Measurements from ENCODE around the gene SRC.

The SRC gene

DNA sequence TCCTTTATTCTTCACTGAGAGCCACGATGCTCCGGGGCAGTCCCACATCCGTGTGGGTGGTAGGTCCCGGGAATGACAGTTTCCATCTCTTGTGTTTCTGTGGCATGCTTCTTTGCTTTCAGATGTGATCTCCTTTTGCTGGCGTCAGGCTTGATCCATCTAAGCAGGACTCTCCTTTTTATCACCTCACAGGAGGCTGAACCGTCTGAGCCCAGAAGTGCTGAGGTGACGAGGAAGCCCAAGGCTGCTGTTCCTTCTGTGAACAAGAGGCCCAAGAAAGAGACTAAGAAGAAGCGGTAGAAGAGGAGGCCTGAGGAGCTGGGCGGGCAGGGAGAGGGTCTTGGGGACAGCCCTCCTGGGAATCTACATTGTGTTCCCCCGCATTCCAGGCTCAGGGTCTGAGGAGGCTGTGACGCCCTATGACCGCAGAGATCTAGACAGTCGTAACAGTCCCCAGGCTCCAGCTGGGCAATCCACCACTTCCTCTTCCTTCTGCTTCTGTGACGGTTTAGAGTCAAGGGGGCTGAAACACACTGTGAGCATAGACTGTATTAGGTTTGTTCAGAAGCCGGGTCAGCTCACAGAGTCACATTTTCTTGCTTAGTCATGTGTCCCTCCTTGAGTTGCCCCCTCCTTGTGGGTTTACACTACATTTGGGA, 29.7 kb upstream of the SRC start:
- Histone ChIP-seq H3K27ac (ENCODE audit: low read depth, low read length) (peak overlapping the region; percentile 56), H3K9ac (ENCODE audit: low read length) (no peak overlapping the region), H3K4me2 (ENCODE audit: low read depth, low read length, poor library complexity, severe bottlenecking) (peak overlapping the region; percentile 21)

DNA sequence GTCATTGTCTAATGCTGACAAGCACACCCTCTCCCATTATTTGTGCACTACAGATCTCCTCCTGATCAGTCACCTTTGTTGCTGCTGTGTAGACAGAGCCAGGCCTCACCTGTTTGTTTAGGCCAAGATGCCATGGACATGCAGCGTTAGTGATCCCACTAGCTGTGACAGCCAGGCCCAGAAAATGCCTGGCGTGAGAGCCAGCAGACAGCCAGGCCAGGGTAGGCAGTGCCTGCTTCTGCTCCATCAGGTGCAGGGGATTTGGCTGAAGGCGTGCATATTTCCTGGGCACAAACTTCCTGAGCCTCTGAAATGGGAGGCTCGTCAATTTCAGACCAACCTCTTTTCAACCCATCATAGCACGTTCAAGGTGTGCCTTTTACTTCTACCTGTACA, 29.2 kb upstream of the SRC start:
- no peak overlapping the region for H3K4me2 ChIP-seq (ENCODE audit: low read depth, low read length, poor library complexity, severe bottlenecking)
- H3K36me3 ChIP-seq (ENCODE audit: low read length) = no peaks in the 10 kb centered on the region
- H3K27ac ChIP-seq (ENCODE audit: low read depth, low read length) = peak overlapping the region; percentile 56; the same call in 1 of the 2 replicates
- H3F3A ChIP-seq (ENCODE audit: insufficient read depth) = no peaks in the 10 kb centered on the region
- H3K4me3 ChIP-seq (ENCODE audit: insufficient read depth, low read length, poor library complexity, severe bottlenecking) = no peak overlapping the region
- H3K27me3 ChIP-seq (ENCODE audit: low read length) = no peaks in the 10 kb centered on the region
- TF ChIP-seq, protein P1, sequence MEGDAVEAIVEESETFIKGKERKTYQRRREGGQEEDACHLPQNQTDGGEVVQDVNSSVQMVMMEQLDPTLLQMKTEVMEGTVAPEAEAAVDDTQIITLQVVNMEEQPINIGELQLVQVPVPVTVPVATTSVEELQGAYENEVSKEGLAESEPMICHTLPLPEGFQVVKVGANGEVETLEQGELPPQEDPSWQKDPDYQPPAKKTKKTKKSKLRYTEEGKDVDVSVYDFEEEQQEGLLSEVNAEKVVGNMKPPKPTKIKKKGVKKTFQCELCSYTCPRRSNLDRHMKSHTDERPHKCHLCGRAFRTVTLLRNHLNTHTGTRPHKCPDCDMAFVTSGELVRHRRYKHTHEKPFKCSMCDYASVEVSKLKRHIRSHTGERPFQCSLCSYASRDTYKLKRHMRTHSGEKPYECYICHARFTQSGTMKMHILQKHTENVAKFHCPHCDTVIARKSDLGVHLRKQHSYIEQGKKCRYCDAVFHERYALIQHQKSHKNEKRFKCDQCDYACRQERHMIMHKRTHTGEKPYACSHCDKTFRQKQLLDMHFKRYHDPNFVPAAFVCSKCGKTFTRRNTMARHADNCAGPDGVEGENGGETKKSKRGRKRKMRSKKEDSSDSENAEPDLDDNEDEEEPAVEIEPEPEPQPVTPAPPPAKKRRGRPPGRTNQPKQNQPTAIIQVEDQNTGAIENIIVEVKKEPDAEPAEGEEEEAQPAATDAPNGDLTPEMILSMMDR (IDR thresholded peaks at IDR 0.05; ENCODE audit: insufficient read depth, low read length, poor library complexity, severe bottlenecking) = no peak
- TF ChIP-seq EZH2phosphoT487 (conservative IDR thresholded peaks at IDR 0.05; ENCODE audit: low read length) = no peak
- H3K9me3 ChIP-seq (ENCODE audit: insufficient read depth, low read length) = no peaks in the 10 kb centered on the region
- no peaks in the 10 kb centered on the region for H4K20me1 ChIP-seq (ENCODE audit: low read depth, low read length)
- H3K79me2 ChIP-seq (ENCODE audit: insufficient read depth, low read length) = no peaks in the 10 kb centered on the region; the same call in 1 of the 2 replicates
- no peaks in the 10 kb centered on the region for H3K9me2 ChIP-seq (replicated peaks; ENCODE audit: insufficient read depth, low read length)
- H3K9ac ChIP-seq (ENCODE audit: low read length) = no peak overlapping the region
- no peak overlapping the region for H2AFZ ChIP-seq (ENCODE audit: low read depth, low read length, severe bottlenecking)

More for the DNA sequence above, 29.7 kb upstream of the SRC start:
- Histone ChIP-seq H3F3A (ENCODE audit: insufficient read depth) (no peaks in the 10 kb centered on the region), H3K27me3 (ENCODE audit: low read length) (no peaks in the 10 kb centered on the region), H3K36me3 (ENCODE audit: low read length) (no peaks in the 10 kb centered on the region), H3K9me2 (replicated peaks; ENCODE audit: insufficient read depth, low read length) (no peaks in the 10 kb centered on the region), H3K9me3 (ENCODE audit: insufficient read depth, low read length) (no peaks in the 10 kb centered on the region), H2AFZ (ENCODE audit: low read depth, low read length, severe bottlenecking) (no peak overlapping the region), H4K20me1 (ENCODE audit: low read depth, low read length) (no peaks in the 10 kb centered on the region), H3K4me3 (ENCODE audit: insufficient read depth, low read length, poor library complexity, severe bottlenecking) (no peak overlapping the region), H3K79me2 (ENCODE audit: insufficient read depth, low read length) (no peaks in the 10 kb centered on the region; the same call in 1 of the 2 replicates)
- no peak for TF ChIP-seq EZH2phosphoT487 (conservative IDR thresholded peaks at IDR 0.05; ENCODE audit: low read length)
- TF ChIP-seq, protein P1 (IDR thresholded peaks at IDR 0.05; ENCODE audit: insufficient read depth, low read length, poor library complexity, severe bottlenecking) = no peak

DNA sequence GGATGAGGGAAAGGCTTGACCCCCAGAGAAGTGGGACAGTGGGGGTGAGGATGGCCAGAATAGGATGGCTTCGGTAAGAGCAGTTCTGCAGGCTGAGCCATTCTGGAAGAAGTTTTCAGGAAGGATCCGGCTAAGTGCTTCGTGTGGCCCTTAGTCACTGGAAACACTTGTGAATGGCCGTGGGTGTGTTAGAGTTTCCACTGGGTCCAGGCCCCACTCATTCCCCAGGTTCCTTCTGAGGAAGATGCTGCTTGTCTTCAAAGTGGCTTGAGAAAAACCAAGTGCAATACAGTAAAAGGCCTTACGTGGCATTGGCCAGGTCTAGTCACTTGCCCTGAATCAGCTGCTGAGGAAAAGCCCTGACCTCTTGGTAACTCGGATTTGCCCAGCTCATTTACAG, 28.6 kb upstream of the SRC start:
- no peak overlapping the region for H2AFZ ChIP-seq (ENCODE audit: low read depth, low read length, severe bottlenecking)
- no peaks in the 10 kb centered on the region for H4K20me1 ChIP-seq (ENCODE audit: low read depth, low read length)
- H3K9me3 ChIP-seq (ENCODE audit: insufficient read depth, low read length) = no peaks in the 10 kb centered on the region
- no peak overlapping the region for H3K27ac ChIP-seq (ENCODE audit: low read depth, low read length)
- H3K4me2 ChIP-seq (ENCODE audit: low read depth, low read length, poor library complexity, severe bottlenecking) = no peak overlapping the region
- no peaks in the 10 kb centered on the region; the same call in 1 of the 2 replicates for H3K79me2 ChIP-seq (ENCODE audit: insufficient read depth, low read length)
- TF ChIP-seq, protein P1 (IDR thresholded peaks at IDR 0.05; ENCODE audit: insufficient read depth, low read length, poor library complexity, severe bottlenecking) = no peak
- no peak for TF ChIP-seq EZH2phosphoT487 (conservative IDR thresholded peaks at IDR 0.05; ENCODE audit: low read length)
- H3K9ac ChIP-seq (ENCODE audit: low read length) = no peak overlapping the region
- no peaks in the 10 kb centered on the region for H3K36me3 ChIP-seq (ENCODE audit: low read length)
- H3F3A ChIP-seq (ENCODE audit: insufficient read depth) = no peaks in the 10 kb centered on the region
- no peaks in the 10 kb centered on the region for H3K27me3 ChIP-seq (ENCODE audit: low read length)
- no peak overlapping the region for H3K4me3 ChIP-seq (ENCODE audit: insufficient read depth, low read length, poor library complexity, severe bottlenecking)
- H3K9me2 ChIP-seq (replicated peaks; ENCODE audit: insufficient read depth, low read length) = no peaks in the 10 kb centered on the region

Data from SU-DHL-6 (cell line).